Choroid plexus epithelial cell (primary cell): ENCODE results near the gene KCNIP1.
A peak's percentile ranks its signal among the peaks of the same experiment; 100 is the strongest.

ENCODE experiments used
- DNase-seq: peaks from one replicate; pipeline ENCODE4 v3.0.0-alpha.2; 2010; ENCODE audit warnings: low read depth
- H3K4me3 ChIP-seq: 2 replicates; pipeline ENCODE4 v1.5.1; 2011; ENCODE audit warnings: low read depth, mild to moderate bottlenecking, control low read depth, low read length, moderate library complexity
- TF ChIP-seq, protein P1 (sequence below): conservative IDR thresholded peaks from 2 replicates; pipeline ENCODE4 v1.5.1; 2011; ENCODE audit warnings: low read depth, mild to moderate bottlenecking, control low read depth, inconsistent platforms, low read length, moderate library complexity

The KCNIP1 gene

DNA sequence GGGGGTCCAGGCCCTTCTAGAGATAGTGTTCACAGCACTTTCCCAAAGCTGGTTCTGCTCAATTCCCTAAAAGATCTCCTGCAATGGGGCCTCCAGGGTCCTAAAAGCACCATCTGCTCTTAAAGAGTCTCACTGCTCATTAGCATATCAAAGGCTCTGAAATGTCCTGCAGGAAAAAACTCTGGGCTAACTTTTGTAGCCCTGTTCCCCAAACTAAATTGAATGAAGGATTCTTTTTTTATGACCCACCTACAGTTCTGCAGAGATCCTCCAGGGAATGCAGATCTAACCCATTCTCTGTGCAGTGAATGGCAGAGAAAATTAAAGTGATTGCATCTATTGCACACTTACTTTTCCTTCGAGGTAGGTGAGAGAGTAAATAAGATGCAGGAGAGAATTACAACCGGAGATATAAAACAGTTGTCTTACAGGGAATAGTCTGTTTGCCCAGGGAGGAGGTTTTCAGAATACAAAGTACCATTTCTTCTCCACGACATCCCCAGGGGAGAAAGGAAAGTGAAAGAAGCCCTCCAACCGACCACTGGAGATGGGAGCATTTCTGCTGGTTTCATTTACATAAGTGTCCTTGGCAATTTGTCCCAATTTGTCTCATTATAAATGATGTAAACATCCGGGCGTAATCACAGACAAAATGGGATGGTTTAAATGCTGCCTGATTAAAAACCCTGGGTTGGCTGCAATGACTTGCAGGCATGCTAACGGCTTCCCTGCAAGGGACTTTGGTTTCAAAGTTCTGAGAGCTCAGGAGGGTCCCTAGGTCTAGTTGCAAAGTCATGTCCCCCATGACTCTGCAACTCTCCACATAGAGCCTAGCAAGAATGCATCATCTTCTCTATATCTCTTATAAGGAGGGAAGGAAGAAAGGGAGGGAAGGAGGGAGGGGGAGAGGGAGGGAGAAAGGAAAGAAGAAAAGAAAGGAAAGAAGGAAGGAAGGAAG lies 114.0 kb downstream of the KCNIP1 start:
- H3K4me3 ChIP-seq: no peak overlapping the region
- TF ChIP-seq, protein P1, sequence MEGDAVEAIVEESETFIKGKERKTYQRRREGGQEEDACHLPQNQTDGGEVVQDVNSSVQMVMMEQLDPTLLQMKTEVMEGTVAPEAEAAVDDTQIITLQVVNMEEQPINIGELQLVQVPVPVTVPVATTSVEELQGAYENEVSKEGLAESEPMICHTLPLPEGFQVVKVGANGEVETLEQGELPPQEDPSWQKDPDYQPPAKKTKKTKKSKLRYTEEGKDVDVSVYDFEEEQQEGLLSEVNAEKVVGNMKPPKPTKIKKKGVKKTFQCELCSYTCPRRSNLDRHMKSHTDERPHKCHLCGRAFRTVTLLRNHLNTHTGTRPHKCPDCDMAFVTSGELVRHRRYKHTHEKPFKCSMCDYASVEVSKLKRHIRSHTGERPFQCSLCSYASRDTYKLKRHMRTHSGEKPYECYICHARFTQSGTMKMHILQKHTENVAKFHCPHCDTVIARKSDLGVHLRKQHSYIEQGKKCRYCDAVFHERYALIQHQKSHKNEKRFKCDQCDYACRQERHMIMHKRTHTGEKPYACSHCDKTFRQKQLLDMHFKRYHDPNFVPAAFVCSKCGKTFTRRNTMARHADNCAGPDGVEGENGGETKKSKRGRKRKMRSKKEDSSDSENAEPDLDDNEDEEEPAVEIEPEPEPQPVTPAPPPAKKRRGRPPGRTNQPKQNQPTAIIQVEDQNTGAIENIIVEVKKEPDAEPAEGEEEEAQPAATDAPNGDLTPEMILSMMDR: no peak
- DNase-seq: no peak

GRCh38 chr5:170619869-170620268 lies 116.0 kb downstream of the KCNIP1 start:
- no peak overlapping the region for H3K4me3 ChIP-seq
- TF ChIP-seq, protein P1: no peak
- DNase-seq: no peak

DNA sequence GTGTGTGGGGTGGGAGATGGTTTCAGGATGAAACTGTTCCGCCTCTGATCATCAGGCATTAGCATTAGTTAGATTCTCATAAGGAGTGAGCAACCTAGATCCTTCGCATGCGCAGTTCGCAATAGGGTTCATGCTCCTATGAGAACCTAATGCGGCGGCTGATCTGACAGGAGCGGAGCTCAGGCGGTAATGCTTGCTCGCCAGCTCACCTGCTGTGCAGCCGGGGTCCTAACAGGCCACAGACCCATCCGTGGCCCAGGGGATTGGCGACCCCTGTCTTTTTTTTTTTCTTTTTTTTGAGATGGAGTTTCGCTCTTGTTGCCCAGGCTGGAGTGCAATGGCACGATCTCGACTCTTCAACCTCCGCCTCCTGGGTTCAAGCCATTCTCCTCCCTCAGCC lies 119.1 kb downstream of the KCNIP1 start:
- no peak overlapping the region for H3K4me3 ChIP-seq
- TF ChIP-seq, protein P1: no peak
- no peak for DNase-seq

- no peak overlapping the region for H3K4me3 ChIP-seq
- peak; percentile 83 for DNase-seq
- TF ChIP-seq, protein P1: peak; percentile 84
Measured at GRCh38 chr5:170623576-170624181, 119.9 kb downstream of the KCNIP1 start.

GRCh38 chr5:170625221-170626165 lies 121.7 kb downstream of the KCNIP1 start:
- H3K4me3 ChIP-seq: no peak overlapping the region
- TF ChIP-seq, protein P1: no peak
- DNase-seq: no peak

DNA sequence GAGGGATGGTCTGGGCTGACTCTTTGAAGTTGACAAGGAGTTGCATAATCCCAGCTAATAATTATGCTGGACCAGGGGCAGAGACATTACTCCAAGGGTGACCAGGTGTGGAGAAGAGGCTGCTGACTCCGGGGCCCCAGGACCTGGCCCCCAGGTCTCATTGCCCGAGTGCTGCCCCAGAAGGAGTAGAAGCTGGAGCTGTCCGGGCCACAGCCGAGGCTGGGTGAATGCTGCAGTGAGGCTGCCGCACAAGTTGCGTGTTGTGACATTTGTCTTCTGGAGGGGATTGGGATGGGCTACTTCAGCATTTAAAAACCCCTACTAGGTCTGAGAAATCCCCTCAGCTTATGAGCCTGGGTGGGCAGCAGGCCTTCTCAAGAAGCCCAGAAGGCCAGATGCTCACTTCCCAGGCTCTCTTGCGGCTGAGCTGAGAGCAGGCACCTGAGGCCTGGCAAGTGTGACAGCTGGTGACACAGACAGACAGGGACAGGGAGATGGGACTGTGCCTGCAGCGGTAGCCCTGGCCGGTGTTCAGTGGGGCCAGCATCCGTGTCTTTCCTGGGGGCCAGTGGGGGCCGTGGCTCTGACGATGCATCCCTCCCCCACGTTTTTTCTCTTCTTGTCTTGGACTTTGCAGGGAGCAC lies 122.8 kb downstream of the KCNIP1 start:
- TF ChIP-seq, protein P1: no peak
- no peak overlapping the region for H3K4me3 ChIP-seq

More for the DNA sequence above, 122.8 kb downstream of the KCNIP1 start:
- DNase-seq: no peak
